Activated naive CD8-positive, alpha-beta T cell treated with anti-CD3 and anti-CD28 coated beads, Interleukin-2, amount 10 ng/mL, durations not matched to agents 7 days and 5 days (primary cell): Measurements from ENCODE around the gene NXPE3. TPM values are rescaled to one million over a fixed set of nuclear protein-coding genes. Genes with fewer than 3 reads are reported as not detected.
"Not testable (repeated sequence)": the region's sequence is repeated elsewhere in the genome, so short reads cannot be mapped to it uniquely, and the experiment has no call there.

Source experiments
- ATAC-seq: fragments of 150-1000 bp; cut with Tn5 transposase; one replicate; pipeline ENCODE4 v1.10.0; 2021; ENCODE audit warnings: low read depth, moderate library complexity
- POLR2A ChIA-PET: fragments of 350-600 bp; sonication (Branson Sonifier 250); formaldehyde crosslinking; loops from one replicate; lab custom pipeline; 2021; ENCODE audit warnings: antibody characterized with exemption; lab: Charles Lee
- DNase-seq: peaks from one replicate; pipeline ENCODE4 v3.0.0; 2021
- H3K27ac Mint-ChIP-seq: one replicate; pipeline ENCODE4 v1.8.0; 2022; ENCODE audit warnings: mild to moderate bottlenecking, mixed read lengths
- H3K27me3 Mint-ChIP-seq: one replicate; pipeline ENCODE4 v1.8.0; 2022; ENCODE audit warnings: mild to moderate bottlenecking, moderate library complexity, mixed read lengths
- H3K36me3 Mint-ChIP-seq: one replicate; pipeline ENCODE4 v1.8.0; 2021; ENCODE audit warnings: mild to moderate bottlenecking, mixed read lengths
- H3K4me1 Mint-ChIP-seq: one replicate; pipeline ENCODE4 v1.8.0; 2021; ENCODE audit warnings: mixed read lengths
- H3K4me3 Mint-ChIP-seq: one replicate; pipeline ENCODE4 v1.8.0; 2022; ENCODE audit warnings: mild to moderate bottlenecking, moderate library complexity, mixed read lengths
- H3K9me3 Mint-ChIP-seq: one replicate; pipeline ENCODE4 v1.8.0; 2021; ENCODE audit warnings: mixed read lengths
- total RNA-seq, 2 experiments: library from RNA; stranded (reverse); gene quantifications; one replicate each; pipeline ENCODE4 v1.2.3, GENCODE V29; 2021

NXPE3 gene
- total RNA-seq, result 10 to 100 TPM; 29.8 to 30.7 TPM

- no peaks in the 10 kb centered on the region for H3K9me3 Mint-ChIP-seq
- peak within 1 kb of the TSS; percentile 96 for H3K27ac Mint-ChIP-seq
- H3K4me3 Mint-ChIP-seq, result peak within 1 kb of the TSS; percentile 98
- no peaks in the 10 kb centered on the region for H3K27me3 Mint-ChIP-seq
- POLR2A ChIA-PET, result interaction anchor here (0.6 to 2.4 kb wide), 12 partner anchors 10 to 389 kb away, joined by 3 to 26 read pairs (median 4); partner anchors contain the start of genes CEP97, NFKBIZ, RPL24 and ZBTB11
- peak; percentile 96 for DNase-seq
- ATAC-seq, result peak; percentile 92
- H3K36me3 Mint-ChIP-seq, result peaks cover 12% of the 10 kb centered on the region
- H3K4me1 Mint-ChIP-seq, result peaks cover 36% of the 10 kb centered on the region
Observed at GRCh38 chr3:101779047-101779821, at the start of gene NXPE3. TSS of gene NXPE3 (plus strand) at chr3:101779211. CDS start at chr3:101785597, 6,386 bp downstream.

- Mint-ChIP-seq H3K36me3 (peaks cover 35% of the 10 kb centered on the region), H3K9me3 (no peaks in the 10 kb centered on the region), H3K4me1 (peaks cover 6% of the 10 kb centered on the region), H3K4me3 (no peak overlapping the region), H3K27me3 (no peaks in the 10 kb centered on the region), H3K27ac (no peak overlapping the region)
- POLR2A ChIA-PET, result no interaction called here
- ATAC-seq (no peak), DNase-seq (no peak)
Observed at GRCh38 chr3:101729586-101729985, 49.4 kb upstream of the NXPE3 start.

GRCh38 chr3:101730839-101731238 is 48.2 kb upstream of the NXPE3 start:
- Mint-ChIP-seq H3K27ac (no peak overlapping the region), H3K4me1 (peaks cover 6% of the 10 kb centered on the region), H3K4me3 (no peak overlapping the region), H3K9me3 (no peaks in the 10 kb centered on the region), H3K36me3 (peaks cover 46% of the 10 kb centered on the region), H3K27me3 (no peaks in the 10 kb centered on the region)
- no peak for DNase-seq
- no peak for ATAC-seq
- POLR2A ChIA-PET, result no interaction called here

- Mint-ChIP-seq H3K27ac (no peak overlapping the region), H3K27me3 (no peaks in the 10 kb centered on the region), H3K4me3 (no peak overlapping the region), H3K9me3 (peaks cover 4% of the 10 kb centered on the region), H3K4me1 (peaks cover under 1% of the 10 kb centered on the region), H3K36me3 (peaks cover 60% of the 10 kb centered on the region)
- ATAC-seq (no peak), DNase-seq (no peak)
- POLR2A ChIA-PET, result no interaction called here
Observed at GRCh38 chr3:101732240-101732641, 46.8 kb upstream of the NXPE3 start.

- POLR2A ChIA-PET, result interaction anchor here (0.9 kb wide), 1 partner anchor 11 kb away, joined by 3 read pairs; no protein-coding TSS in a partner anchor
- no peak for DNase-seq
- Mint-ChIP-seq H3K27me3 (no peaks in the 10 kb centered on the region), H3K4me3 (no peak overlapping the region), H3K27ac (no peak overlapping the region), H3K36me3 (peaks cover 75% of the 10 kb centered on the region), H3K9me3 (peaks cover 9% of the 10 kb centered on the region), H3K4me1 (no peaks in the 10 kb centered on the region)
- ATAC-seq, result no peak
Observed at GRCh38 chr3:101735833-101736232, 43.2 kb upstream of the NXPE3 start.

- POLR2A ChIA-PET, H3K9me3 Mint-ChIP-seq, DNase-seq, ATAC-seq, H3K27me3 Mint-ChIP-seq, H3K27ac Mint-ChIP-seq, H3K4me1 Mint-ChIP-seq, H3K4me3 Mint-ChIP-seq: not testable (repeated sequence)
- H3K36me3 Mint-ChIP-seq, result peaks cover 53% of the 10 kb centered on the region
Observed at GRCh38 chr3:101741914-101742313, 37.1 kb upstream of the NXPE3 start.

- POLR2A ChIA-PET, result no interaction called here
- H3K27me3 Mint-ChIP-seq, result no peaks in the 10 kb centered on the region
- H3K9me3 Mint-ChIP-seq, result peaks cover 5% of the 10 kb centered on the region
- no peak overlapping the region for H3K27ac Mint-ChIP-seq
- peaks cover 37% of the 10 kb centered on the region for H3K36me3 Mint-ChIP-seq
- no peaks in the 10 kb centered on the region for H3K4me1 Mint-ChIP-seq
- H3K4me3 Mint-ChIP-seq, result no peak overlapping the region
- DNase-seq (no peak), ATAC-seq (no peak)
Observed at GRCh38 chr3:101744811-101745210, 34.2 kb upstream of the NXPE3 start.

- ATAC-seq, DNase-seq, H3K4me3 Mint-ChIP-seq, H3K4me1 Mint-ChIP-seq, H3K9me3 Mint-ChIP-seq, H3K27me3 Mint-ChIP-seq, H3K27ac Mint-ChIP-seq, POLR2A ChIA-PET: not testable (repeated sequence)
- peaks cover 36% of the 10 kb centered on the region for H3K36me3 Mint-ChIP-seq
Observed at GRCh38 chr3:101745934-101746333, 33.1 kb upstream of the NXPE3 start.

GRCh38 chr3:101753386-101754113 is 25.5 kb upstream of the NXPE3 start:
- H3K36me3 Mint-ChIP-seq, result peaks cover 59% of the 10 kb centered on the region
- H3K4me3 Mint-ChIP-seq, H3K27me3 Mint-ChIP-seq, H3K4me1 Mint-ChIP-seq, H3K9me3 Mint-ChIP-seq, DNase-seq, ATAC-seq, H3K27ac Mint-ChIP-seq: not testable (repeated sequence)
- POLR2A ChIA-PET, result interaction anchor here (0.7 kb wide), 1 partner anchor 26 kb away, joined by 4 read pairs; no protein-coding TSS in a partner anchor

- no peaks in the 10 kb centered on the region for H3K9me3 Mint-ChIP-seq
- H3K36me3 Mint-ChIP-seq, result peaks cover 59% of the 10 kb centered on the region
- H3K4me3 Mint-ChIP-seq, result no peak overlapping the region
- peaks cover 10% of the 10 kb centered on the region for H3K4me1 Mint-ChIP-seq
- ATAC-seq (no peak), DNase-seq (no peak)
- POLR2A ChIA-PET, result no interaction called here
- no peaks in the 10 kb centered on the region for H3K27me3 Mint-ChIP-seq
- H3K27ac Mint-ChIP-seq, result no peak overlapping the region
Observed at GRCh38 chr3:101758224-101758623, 20.8 kb upstream of the NXPE3 start.

- H3K27ac Mint-ChIP-seq, result no peak overlapping the region
- no peak overlapping the region for H3K4me3 Mint-ChIP-seq
- POLR2A ChIA-PET, result no interaction called here
- ATAC-seq (no peak), DNase-seq (no peak)
- peaks cover 10% of the 10 kb centered on the region for H3K4me1 Mint-ChIP-seq
- H3K36me3 Mint-ChIP-seq, result peaks cover 52% of the 10 kb centered on the region
- no peaks in the 10 kb centered on the region for H3K27me3 Mint-ChIP-seq
- no peaks in the 10 kb centered on the region for H3K9me3 Mint-ChIP-seq
Observed at GRCh38 chr3:101762041-101762646, 16.9 kb upstream of the NXPE3 start.

GRCh38 chr3:101777745-101778281 is 1.2 kb upstream of the NXPE3 start:
- H3K27me3 Mint-ChIP-seq, ATAC-seq, H3K36me3 Mint-ChIP-seq, DNase-seq, H3K9me3 Mint-ChIP-seq, POLR2A ChIA-PET: not testable (repeated sequence)
- peak overlapping the region; percentile 27 for H3K4me3 Mint-ChIP-seq
- H3K27ac Mint-ChIP-seq, result peak overlapping the region; percentile 46
- H3K4me1 Mint-ChIP-seq, result peaks cover 28% of the 10 kb centered on the region
